Fibroblast of skin of abdomen (primary cell): ENCODE measurements around the gene ZBTB8A. TPM values are rescaled to one million over a fixed set of nuclear protein-coding genes. Genes with fewer than 3 reads are reported as not detected.
A peak's percentile ranks its signal among the peaks of the same experiment; 100 is the strongest.
"Not testable (repeated sequence)": the region's sequence is repeated elsewhere in the genome, so short reads cannot be mapped to it uniquely, and the experiment has no call there.

Experiments
- DNase-seq: peaks from one replicate; pipeline ENCODE4 v3.0.0-alpha.2; 2013
- polyA plus RNA-seq, 2 experiments: library from polyadenylated mRNA; unstranded; fragments of 120-200 nt; gene quantifications; one replicate each; pipeline ENCODE4 v1.2.1, GENCODE V29; 2013; ENCODE audit not compliant: insufficient read length in 2 of 2

Gene ZBTB8A
- polyA plus RNA-seq (2013, experiment 1 of 2; ENCODE audit: insufficient read length): 6.6 TPM
- polyA plus RNA-seq (2013, experiment 2 of 2; ENCODE audit: insufficient read length): 6.1 TPM

DNA sequence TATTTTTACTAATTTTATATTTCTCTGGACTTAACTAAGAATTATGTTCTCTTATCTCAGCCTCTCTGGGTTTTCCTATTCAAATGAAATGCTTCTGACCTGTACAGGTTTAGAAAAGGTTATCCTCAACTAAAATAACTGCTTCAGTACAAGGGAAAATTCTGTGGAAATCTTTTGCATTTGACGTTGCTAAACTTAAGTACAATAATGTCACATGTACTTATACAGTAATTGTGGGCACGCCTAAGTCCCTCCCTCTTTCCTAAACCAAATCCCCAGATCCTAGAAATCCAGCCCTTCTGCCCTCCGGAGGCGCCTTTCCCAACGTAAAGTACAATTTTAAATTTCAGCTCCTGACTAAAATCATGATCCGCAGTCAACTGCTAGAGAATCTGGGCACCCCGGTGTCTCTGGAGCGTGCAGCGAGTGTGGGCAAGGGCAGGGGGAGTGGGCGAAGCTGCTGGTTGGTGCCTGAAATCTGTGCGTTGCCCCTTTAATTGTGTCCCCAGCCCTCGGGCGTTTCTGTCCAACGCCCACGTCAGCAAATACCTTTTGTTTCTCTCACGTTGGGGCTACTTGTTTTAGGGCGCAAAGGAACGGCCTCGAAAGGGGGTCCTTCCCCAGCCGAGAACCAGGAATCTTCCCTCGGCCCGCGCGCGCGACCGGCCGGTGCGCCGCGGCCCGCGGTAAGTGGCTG lies at the start of gene ZBTB8A:
TSS of gene ZBTB8A (plus strand) at position 541 of the 697 bp plus-strand sequence. CDS start 53,505 bp downstream, outside the sequence.
- DNase-seq: peak; percentile 56

DNA sequence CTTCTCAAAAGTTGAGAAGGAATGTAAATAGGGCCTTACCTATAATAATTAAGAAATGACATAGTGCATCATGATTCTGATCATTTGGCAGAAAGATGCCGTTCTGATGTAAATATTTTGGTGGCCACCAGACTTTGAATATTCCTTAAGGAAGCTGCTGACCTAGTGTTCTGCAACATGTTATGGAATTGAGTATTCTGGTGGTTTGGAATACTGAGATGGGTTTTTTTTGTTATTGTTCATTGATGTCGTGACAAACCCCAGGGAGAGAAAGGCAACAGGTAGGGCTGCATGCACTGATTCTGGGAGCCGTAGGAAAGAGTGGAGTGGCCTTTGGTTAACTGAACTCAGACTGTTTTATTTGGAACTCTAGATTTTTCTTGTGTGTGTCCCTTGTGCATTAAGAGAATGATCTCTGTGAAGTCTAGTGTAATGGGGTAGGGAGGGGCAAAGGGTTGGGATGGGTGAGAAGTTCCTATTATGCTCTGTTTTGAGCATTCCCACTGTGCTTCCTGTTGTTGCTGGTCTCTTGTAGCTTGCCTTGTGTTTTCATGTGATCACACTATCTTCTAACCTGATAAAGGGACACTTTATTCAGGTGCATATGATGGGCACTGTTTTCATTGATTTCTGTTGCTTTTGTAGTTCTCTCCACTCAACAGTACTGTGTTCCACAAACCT lies 49.3 kb upstream of the ZBTB8A start:
- no peak for DNase-seq

DNA sequence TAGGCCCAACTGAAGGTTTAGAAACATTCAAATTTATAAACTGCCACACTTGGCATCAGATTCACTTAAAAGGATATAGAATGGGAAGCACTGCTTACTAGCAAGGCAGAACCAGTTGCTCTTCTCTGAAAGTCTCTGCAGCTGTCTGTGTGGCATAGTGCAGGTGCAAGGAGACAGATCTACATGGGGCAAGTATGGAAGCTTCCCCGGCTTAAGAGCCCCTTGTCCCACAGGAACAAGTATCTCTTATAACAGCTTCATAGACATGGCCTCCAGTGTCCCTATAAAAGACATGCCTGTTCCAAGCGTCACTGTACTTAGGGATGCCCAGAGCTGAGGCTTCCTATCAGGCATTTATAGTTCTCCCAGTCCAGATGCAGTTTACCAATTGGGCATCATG lies 47.8 kb upstream of the ZBTB8A start:
- no peak for DNase-seq

DNA sequence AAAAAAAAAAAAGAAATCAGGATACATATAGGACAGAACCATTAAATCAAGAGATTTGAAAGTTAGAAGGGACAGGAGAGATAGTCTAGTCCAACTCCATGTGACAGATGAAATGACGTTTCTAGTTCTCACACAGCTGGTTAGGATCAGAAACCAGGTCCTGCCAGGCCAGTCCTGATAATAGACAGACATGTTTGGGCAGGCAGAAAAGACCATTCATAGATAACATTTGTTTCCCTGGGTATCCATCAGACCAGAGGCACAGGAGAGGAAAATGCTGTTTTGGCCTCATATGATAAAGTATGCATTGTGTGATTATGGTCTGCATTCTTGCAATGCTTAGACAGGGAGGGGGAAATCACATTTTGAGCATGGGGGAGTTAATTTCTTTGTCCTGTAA lies 45.0 kb upstream of the ZBTB8A start:
- peak; percentile 63 for DNase-seq

DNA sequence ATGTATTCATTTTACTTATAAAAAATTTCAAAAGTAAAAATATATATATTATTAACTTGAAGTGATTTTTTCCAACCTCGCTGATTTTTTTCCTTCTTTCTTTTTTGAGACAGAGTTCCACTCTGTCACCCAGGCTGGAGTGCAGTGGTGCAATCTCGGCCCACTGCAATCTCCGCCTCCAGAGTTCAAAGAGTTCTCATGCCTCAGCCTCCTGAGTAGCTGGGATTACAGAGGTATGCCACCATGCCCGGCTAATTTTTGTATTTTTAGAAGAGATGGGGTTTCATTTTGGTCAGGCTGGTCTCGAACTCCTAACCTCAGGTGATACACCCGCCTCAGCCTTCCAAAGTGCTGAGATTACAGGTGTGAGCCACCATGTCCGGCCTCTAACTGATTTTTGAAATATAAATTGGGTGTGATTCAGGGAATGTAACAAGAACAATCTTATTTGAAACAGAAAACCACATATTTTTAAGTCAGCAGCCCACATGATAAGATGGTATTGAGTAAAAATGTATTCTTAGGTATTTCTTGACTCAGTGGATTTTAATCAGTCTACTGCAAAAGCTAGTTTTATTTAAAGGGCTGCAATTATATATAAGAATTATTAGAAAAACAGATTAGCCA lies 44.4 kb upstream of the ZBTB8A start:
- DNase-seq: no peak

GRCh38 chr1:32496127-32496526 lies 43.1 kb upstream of the ZBTB8A start:
- peak; percentile 61 for DNase-seq

GRCh38 chr1:32498751-32499150 lies 40.5 kb upstream of the ZBTB8A start:
- DNase-seq: no peak

DNA sequence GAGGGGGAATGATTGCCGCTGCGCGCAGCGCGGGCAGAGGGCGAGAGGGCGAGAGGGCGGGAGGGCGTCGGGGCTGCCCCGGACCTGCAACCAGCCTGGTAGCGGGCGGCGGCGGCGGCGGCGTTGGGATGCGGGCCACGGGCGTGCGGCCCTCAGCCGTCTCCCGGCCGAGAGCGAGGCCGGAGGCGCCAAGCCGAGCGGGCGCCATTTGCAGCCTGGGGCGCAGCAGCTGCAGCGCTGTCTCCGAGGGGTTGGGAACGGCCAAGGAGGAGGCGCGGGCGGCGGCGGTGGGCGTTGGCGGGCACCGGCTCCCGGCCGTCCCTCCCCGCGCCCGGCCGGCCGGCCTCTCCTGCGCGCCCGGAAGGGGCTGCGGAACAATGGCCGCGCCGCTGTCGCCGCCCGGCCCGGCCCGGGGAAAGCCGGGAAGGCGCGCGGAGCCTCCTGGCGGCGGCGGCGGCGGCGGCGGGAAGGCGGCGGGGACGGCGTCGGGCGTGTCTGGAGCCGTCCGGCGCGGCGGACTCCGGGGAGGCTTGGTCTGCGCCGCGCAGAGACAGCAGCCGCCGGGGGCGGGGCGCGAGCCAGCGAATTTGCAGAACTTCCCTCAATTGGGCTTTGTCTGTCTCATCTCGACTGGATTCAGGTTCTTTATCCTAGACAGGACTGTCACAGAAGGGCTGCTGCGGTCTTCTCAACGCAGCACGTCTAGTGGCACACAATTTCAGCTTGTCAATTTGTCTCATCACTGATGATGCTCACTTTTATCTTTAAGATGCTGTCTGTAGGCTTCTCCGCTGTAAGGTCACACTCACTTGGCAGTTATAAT lies 38.6 kb upstream of the ZBTB8A start:
- peak; percentile 72 for DNase-seq

GRCh38 chr1:32501865-32502264 lies 37.4 kb upstream of the ZBTB8A start:
- DNase-seq: no peak

- DNase-seq: no peak
Measured at GRCh38 chr1:32503153-32503552, 36.1 kb upstream of the ZBTB8A start.

- no peak for DNase-seq
Measured at GRCh38 chr1:32507021-32507420, 32.2 kb upstream of the ZBTB8A start.

DNA sequence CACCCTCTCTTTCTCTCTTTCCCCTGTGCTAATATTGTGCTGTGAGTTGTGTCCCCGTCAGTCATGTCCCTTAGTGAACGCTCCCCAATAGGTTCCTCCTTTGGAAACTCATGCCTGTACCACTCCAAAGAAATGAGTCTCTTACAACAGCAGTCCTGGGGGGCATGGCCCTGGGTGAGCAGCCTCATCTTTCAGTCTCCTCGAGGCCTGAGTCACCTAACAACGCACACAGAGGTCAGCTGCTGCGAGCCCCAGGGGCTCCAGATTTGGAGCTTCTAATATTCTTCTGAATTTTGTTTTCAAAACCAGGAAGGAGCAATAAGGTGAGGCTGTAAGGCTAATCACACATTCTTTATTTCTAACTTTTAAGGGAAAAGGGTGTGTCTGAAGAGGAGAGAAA lies 30.5 kb upstream of the ZBTB8A start:
- no peak for DNase-seq

- no peak for DNase-seq
Measured at GRCh38 chr1:32509939-32510338, 29.3 kb upstream of the ZBTB8A start.

DNA sequence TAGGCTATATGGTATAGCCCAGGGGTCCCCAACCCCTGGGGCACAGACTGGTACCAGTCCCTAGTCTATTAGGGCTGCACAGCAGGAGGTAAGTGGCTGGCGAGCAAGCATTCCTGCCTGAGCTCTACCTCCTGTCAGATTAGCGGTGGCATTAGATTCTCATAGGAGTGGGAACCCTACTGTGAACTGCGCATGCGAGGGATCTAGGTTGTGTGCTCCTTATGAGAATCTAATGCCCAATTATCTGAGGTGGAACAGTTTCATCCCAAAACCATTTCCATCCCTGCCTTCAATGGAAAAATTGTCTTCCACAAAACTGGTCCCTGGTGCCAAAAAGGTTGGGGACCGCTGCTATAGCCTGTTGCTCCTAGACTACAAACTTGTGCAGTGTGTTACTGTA lies 22.8 kb upstream of the ZBTB8A start:
- no peak for DNase-seq

DNA sequence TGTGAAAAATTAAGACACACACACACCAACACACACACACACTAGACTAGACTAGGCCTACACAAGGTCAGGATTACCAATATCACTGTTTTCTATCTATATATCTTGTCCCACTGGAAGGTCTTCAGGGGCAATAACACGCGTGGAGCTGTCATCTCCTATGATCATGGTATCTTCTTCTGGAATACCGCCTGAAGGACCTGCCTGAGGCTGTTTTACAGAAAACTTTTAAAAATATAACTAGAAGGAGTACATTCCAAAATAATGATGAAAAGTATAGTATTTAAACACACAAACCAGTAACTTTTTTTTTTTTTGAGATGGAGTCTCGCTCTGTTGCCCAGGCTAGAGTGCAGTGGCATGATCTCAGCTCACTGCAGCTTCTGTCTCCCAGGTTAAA lies 20.3 kb upstream of the ZBTB8A start:
- no peak for DNase-seq

GRCh38 chr1:32521165-32521564 lies 18.1 kb upstream of the ZBTB8A start:
- DNase-seq: no peak

GRCh38 chr1:32525053-32525452 lies 14.2 kb upstream of the ZBTB8A start:
- DNase-seq: no peak

- DNase-seq: no peak
Measured at GRCh38 chr1:32525661-32526444, 13.4 kb upstream of the ZBTB8A start.

DNA sequence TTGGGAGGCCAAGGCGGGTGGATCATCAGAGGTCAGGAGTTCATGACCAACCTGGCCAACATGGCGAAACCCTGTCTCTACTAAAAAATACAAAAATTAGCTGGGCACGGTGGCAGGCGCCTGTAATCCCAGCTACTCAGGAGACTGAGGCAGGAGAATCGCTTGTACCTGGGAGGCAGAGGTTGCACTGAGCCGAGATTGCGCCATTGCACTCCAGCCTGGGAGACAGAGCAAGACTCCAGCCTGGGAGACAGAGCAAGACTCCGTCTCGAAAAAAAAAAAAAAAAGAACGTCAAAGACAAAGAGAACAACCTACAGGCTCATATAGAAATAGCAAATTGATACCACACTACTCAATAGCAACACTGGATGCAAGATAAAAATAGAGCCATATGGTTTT lies 10.7 kb upstream of the ZBTB8A start:
- not testable (repeated sequence) for DNase-seq

DNA sequence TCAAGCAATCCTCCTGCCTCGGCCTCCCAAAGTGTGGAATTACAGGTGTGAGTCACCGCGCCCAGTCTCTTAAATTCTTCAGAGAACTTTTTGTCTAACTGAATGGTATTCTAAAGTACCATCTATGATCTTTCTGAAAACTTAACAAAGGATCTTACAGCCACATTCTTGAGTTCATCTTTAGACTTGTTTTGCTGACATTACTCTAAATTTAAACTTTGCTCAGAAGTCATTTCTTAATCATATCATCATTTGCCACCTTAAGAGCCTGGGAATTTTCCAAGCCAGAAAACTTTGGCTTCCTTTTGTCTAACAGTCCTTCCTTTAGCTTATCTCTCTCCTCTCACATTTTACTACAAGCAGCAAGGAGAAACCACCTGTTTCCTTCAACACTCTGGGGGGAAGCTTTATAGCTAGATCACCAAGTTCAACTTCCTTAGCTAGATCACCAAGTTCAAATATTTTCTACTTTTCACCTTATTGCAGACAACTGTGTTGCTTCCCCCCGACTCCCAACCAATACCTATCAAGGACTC lies 5.4 kb upstream of the ZBTB8A start:
- DNase-seq: no peak

- DNase-seq: no peak
Measured at GRCh38 chr1:32536117-32536516, 3.1 kb upstream of the ZBTB8A start.

- DNase-seq: no peak
Measured at GRCh38 chr1:32536764-32537163, 2.5 kb upstream of the ZBTB8A start.
